ENCODE data around the gene HACD2.
"Not testable (repeated sequence)": the region's sequence is repeated elsewhere in the genome, so short reads cannot be mapped to it uniquely, and the experiment has no call there.

The HACD2 gene

GRCh38 chr3:123611082-123611481, 26.2 kb upstream of the HACD2 start:
- no peak for DNase-seq (ENCODE audit: low read depth)

DNA sequence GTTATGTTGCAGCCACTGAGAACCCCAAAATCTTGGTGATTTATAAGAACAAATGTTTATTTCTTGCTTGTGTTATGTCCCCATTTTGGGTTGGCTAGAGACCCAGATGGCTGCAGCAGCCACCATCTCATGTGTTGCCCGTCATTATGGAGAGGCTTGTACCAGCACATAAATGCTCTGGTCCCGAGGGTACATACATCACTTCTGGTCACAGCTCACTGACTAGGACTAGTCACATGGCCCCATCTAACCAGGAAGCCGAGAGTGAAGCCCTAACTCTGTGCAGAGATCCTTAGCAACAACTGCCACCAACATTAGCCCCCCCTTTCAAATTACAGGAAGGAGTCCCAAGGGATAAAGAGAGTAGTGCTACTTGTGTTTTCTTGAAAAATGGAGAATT, 25.5 kb upstream of the HACD2 start:
- no peak for DNase-seq (ENCODE audit: low read depth)

DNA sequence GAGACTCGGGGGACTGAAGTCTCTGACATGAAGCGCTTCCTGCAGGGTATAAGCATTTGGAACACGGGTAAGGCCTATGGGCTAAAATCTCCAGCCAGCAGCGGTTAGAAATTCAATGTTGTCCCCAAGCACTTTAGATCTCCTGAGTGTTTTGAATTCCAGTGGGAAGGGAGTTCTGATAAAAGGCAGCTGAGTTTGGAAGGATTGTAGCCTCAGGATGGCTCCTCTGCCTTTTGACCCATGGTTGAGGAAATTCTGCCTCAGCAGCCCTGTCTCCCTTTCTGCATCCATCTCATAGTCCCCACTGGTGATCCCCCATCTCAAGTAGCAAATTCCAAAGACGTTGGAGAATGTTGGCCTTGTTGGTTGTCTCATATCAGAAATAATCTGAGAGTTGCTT, 24.2 kb upstream of the HACD2 start:
- DNase-seq (ENCODE audit: low read depth), result no peak

- DNase-seq (ENCODE audit: low read depth), result no peak
Observed at GRCh38 chr3:123608263-123608937, 23.5 kb upstream of the HACD2 start.

- DNase-seq (ENCODE audit: low read depth), result no peak
Observed at GRCh38 chr3:123606527-123606926, 21.7 kb upstream of the HACD2 start.

DNA sequence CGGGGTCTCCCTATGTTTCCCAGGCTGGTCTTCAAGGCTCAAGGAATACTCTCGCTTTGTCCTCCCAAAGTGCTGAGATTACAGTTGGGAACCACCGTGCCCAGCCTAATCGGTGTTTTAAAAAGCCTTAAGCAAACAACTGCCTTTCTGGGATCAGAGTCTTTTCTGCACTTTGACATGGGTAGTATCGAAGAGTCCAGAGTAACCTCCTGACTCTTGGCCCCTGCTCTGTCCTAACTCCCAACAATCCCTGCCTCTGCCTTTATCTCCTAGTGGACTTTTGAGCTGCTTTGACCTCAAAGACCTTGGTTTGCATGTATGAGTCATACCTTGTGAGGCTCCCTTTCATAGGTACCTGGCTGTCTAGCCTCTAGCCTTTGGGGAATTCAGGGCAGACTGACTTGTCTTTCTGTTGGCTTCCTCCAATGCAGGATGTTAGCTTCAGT, 21.0 kb upstream of the HACD2 start:
- peak; percentile 52 for DNase-seq (ENCODE audit: low read depth)

GRCh38 chr3:123603153-123603552, 18.3 kb upstream of the HACD2 start:
- not testable (repeated sequence) for DNase-seq (ENCODE audit: low read depth)

DNA sequence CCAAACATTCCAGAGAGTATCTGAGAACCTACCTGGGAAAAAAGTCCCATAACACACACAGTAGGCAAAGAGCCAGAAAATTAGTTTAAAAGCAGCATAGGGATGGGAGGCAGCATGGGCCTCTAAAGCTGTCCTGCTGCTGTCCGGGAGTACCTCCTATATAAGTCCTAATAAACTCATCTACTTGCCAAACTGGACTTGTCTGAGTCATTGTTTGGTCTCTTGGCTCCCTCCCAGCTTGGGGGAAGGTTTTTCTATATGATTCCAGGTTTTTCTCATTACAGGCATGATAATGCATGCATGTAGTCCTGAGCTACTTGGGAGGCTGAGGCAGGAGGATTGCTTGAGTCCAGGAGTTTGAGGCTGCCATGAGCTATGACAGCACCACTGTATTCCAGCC, 17.5 kb upstream of the HACD2 start:
- DNase-seq (ENCODE audit: low read depth), result peak; percentile 73

DNA sequence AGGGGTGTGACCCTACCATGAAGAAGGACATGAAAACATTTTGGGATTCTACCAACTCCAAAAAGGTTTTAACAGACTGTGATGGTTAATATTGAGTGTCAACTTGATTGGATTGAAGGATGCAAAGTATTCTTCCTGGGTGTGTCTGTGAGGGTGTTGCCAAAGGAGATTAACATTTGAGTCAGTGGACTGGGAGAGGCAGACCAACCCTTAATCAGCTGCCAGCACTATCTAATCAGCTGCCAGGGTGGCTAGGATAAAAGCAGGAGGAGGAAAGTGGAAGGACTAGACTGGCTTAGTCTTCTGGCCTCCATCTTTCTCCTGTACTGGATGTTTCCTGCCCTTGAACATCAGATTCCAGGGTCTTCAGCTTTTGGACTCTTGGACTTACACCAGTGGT, 16.0 kb upstream of the HACD2 start:
- DNase-seq (ENCODE audit: low read depth), result peak; percentile 61

DNA sequence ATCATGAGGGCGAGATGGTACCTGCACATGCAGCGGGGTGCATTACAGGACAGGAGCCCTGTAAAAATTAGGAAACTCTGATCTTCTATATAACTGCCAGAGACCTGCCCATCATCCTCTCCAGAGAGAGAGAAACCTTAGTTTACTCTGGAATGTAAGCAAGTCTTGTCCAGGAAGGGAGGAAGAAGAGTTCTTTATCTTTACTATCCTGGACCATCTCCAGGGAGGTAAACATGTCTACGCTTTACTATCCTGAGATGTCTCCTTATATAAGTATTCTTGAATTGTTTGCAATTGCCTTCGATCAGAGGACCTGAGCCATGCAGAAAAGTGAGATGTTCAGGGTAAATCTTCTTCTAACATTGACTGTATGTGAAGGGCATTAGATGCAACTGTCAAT, 12.7 kb upstream of the HACD2 start:
- DNase-seq (ENCODE audit: low read depth), result no peak

- DNase-seq (ENCODE audit: low read depth), result no peak
Observed at GRCh38 chr3:123595396-123596180, 10.7 kb upstream of the HACD2 start.

- DNase-seq (ENCODE audit: low read depth), result no peak
Observed at GRCh38 chr3:123593381-123593780, 8.5 kb upstream of the HACD2 start.

DNA sequence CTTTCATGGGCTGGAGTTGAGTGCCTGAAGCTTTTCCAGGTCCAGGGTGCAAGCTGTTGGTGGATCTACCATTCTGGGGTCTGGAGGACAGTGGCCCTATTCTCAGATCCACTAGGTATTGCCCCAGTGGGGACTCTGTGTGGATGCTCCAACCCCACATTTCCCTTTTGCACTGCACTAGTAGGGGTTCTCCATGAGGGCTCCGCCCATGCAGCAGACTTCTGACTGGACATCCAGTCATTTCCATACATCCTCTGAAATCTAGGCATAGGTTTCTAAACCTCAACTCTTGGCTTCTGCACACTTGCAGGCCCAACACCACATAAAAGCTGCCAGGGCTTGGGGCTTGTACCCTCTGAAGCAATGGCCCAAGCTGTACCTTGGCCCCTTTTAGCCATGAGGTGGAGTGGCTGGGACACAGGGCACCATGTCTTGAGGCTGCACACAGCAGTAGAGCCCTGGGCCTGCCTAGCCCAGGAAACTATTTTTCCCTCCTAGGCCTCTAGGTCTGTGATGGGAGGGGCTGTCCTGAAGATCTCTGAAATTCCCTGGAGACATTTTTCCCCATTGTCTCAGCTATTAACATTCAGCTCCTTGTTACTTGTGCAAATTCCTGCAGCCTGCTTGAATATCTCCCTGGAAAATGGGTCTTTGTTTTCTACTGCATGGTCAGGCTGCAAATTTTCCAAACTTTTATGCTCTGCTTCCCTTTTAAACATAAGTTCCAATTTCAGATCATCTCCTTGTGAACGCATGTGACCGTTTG, 6.0 kb upstream of the HACD2 start:
- no peak for DNase-seq (ENCODE audit: low read depth)

DNA sequence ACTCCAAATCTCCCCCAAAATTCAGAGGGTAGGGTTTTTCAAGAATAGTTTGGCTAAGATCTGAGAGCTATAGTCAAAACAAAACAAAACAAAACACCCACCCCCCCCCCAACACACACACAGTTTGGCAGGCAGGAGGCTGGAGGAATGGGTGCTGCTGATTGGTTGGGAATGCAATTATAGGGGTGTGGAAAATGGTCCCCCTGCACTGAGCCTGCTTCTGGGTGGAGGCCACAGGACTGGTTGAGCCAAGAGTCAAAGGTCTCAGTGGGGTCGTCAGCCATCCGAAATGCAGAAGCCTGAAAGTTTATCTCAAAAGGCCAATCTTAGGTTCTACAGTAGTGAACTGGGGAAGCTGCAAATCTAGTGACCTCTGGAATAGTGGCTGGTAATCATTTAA, 2.5 kb upstream of the HACD2 start:
- DNase-seq (ENCODE audit: low read depth), result no peak

- DNase-seq (ENCODE audit: low read depth), result peak; percentile 42
Observed at GRCh38 chr3:123586968-123587367, 2.1 kb upstream of the HACD2 start.

GRCh38 chr3:123586131-123586530, 1.3 kb upstream of the HACD2 start:
- DNase-seq (ENCODE audit: low read depth), result peak; percentile 37

DNA sequence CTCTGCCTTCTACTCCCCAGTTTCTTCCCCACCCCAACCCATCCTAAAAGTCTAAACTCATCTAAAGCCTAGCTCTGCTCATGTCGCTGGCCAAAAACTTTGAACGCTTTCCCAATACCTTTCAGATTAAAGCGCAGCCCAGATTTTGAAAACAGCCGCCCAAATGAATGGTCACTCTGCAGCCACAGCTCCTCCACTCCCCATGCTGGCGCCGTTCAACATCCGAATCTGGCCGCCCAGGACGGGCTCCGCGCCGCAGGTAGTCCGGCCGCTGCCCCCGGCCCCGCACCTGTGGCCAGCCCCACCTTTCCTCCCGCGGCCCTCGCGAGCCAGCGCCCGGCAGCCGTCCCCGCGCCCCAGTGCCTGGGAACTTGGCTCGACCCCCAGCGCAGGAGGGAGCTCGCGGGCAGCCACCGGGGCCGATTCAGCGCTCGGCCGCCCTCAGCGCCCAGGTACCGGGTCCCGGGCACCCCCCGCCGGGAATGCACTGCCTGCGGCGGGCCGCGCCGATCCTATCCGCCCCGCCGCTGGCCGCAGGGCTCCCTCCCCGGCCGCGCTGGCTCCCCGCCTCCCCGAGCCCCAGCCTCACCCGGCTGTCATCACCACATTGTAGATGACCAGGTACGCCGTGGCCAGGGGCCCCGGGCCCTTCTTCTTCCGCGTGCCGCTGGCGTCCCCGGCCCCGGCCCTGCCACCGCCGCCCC, 417 bp downstream of the HACD2 start:
- no peak for DNase-seq (ENCODE audit: low read depth)

- no peak for DNase-seq (ENCODE audit: low read depth)
Observed at GRCh38 chr3:123583561-123583960, 1.3 kb downstream of the HACD2 start.

GRCh38 chr3:123582315-123582714, 2.5 kb downstream of the HACD2 start:
- peak; percentile 49 for DNase-seq (ENCODE audit: low read depth)

GRCh38 chr3:123576122-123576521, 8.7 kb downstream of the HACD2 start:
- DNase-seq (ENCODE audit: low read depth), result no peak

DNA sequence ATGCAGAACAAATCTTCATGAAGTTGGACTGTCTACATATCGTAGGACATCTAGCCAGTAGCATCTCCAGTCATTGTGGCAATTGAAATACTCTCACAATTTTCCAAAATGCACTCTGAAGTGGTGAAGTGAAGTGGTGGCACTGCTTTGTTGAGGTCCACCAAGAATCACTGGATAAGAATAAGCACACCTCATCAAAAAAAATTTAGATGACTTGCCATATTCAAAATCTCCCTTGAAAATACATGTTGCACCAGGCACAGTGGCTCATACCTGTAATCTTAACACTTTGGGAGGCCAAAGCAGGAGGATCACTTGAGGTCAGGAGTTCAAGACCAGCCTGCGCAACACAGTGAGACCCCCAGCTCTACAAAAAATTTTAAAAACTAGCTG, 12.9 kb downstream of the HACD2 start:
- DNase-seq (ENCODE audit: low read depth), result no peak

DNA sequence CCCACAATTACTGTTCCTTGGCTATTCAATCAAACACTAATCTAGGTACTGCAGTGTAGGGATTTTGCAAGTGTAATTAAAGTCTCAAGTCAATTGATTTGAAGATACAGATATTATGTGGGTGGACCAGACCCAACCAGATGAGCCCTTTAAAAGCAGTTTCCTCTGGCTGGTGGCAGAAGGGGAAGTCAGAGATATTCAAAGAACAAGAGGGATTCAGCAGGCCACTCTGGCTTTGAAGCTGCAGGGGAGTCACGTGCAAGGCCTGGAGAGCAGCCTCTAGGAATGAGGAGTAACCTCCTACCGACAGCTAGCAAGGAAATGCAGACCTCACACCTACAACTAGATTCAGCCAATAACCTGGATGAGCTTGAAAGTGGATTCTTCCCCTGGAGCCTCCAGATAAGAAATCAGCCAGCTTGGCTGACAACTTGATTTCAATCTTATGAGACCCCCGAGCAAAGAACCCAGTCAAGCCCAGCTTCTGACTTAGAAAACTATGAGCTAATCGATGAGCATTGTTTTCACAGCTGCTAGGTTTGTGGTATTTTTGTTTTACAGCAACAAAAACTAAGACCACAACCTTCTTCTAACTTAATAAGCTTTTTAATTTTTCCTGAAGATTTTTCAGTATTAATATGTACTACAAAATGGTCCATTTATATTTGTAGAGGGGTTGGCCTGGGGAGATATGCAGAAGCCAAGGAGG, 13.4 kb downstream of the HACD2 start:
- no peak for DNase-seq (ENCODE audit: low read depth)

Measured in amniotic epithelial cell (primary cell).